ENCODE results near the gene AGAP1. TPM values are rescaled to one million over a fixed set of nuclear protein-coding genes. Genes with fewer than 3 reads are reported as not detected.

Gene AGAP1
- total and polyA plus RNA-seq, 2 donors (not counting 3 experiments of a cell fraction or from before 2014, with no cell fraction given): 10.2 to 20.9 TPM

- no peaks in the 10 kb centered on the region for H3K4me1 ChIP-seq (ENCODE audit: control insufficient read depth, extremely low read depth, insufficient read depth, low read length)
- no TSS peak for BruUV-seq (replicated peaks)
- DNase-seq (ENCODE audit: low read depth, low spot score): no peak
- dilution Hi-C loops (cut with MboI; ENCODE audit: extremely low pct_ligation_motif_present, low sequenced_read_pairs) (no loop called here), intact Hi-C loops (cut with micrococcal nuclease) (no loop called here)
- ChIA-PET CTCF (interaction anchor here (1.0 kb wide), 1 partner anchor 10 kb away, joined by 3 read pairs; no protein-coding TSS in a partner anchor), POLR2A (no interaction called here)
- no peak for FAIRE-seq
- TF ChIP-seq, protein P1, sequence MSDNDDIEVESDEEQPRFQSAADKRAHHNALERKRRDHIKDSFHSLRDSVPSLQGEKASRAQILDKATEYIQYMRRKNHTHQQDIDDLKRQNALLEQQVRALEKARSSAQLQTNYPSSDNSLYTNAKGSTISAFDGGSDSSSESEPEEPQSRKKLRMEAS (IDR thresholded peaks at IDR 0.05; ENCODE audit: insufficient read depth, insufficient read length): no peak
- no peak for TF ChIP-seq CTCF (IDR thresholded peaks at IDR 0.05; ENCODE audit: extremely low read depth in 1 of 2, insufficient read depth in 1 of 2, low read depth in 1 of 2, low read length in 2 of 2)
- no peak for TF ChIP-seq FOS (IDR thresholded peaks at IDR 0.05; ENCODE audit: borderline replicate concordance, insufficient read depth, low read length)
- no peak for TF ChIP-seq MYC (IDR thresholded peaks at IDR 0.05; ENCODE audit: low read depth, low read length)
- TF ChIP-seq GATA2 (IDR thresholded peaks at IDR 0.05; ENCODE audit: insufficient read depth, insufficient read length, low read depth, low read length): no peak
- TF ChIP-seq POLR2AphosphoS5 (IDR thresholded peaks at IDR 0.05; ENCODE audit: insufficient read depth, low read depth, low read length): no peak
- TF ChIP-seq POLR2A (IDR thresholded peaks at IDR 0.05; ENCODE audit: low read depth, low read length): no peak
- no peak for TF ChIP-seq EZH2 (IDR thresholded peaks at IDR 0.05; ENCODE audit: borderline replicate concordance, low read depth, low read length, severe bottlenecking)
- TF ChIP-seq JUN (IDR thresholded peaks at IDR 0.05; ENCODE audit: borderline replicate concordance, insufficient read depth, insufficient read length, low read depth): no peak
- no peak overlapping the region for H3K4me2 ChIP-seq (ENCODE audit: insufficient read depth, low read length)
- no peak overlapping the region for H2AFZ ChIP-seq (ENCODE audit: low read depth, low read length)
- H3K9me1 ChIP-seq (replicated peaks; ENCODE audit: control insufficient read depth, extremely low read depth, insufficient read depth, low read length): no peaks in the 10 kb centered on the region
- H3K27ac ChIP-seq (ENCODE audit: insufficient read depth, low read depth, low read length): no peak overlapping the region
- H3K79me2 ChIP-seq (ENCODE audit: control insufficient read depth, insufficient read depth, low read length): peaks cover 7% of the 10 kb centered on the region
- H3K27me3 ChIP-seq (ENCODE audit: control insufficient read depth in 2 of 2, insufficient read depth in 2 of 2, low read length in 2 of 2): no peaks in the 10 kb centered on the region
- H3K4me3 ChIP-seq (replicated peaks in 1 of 3; ENCODE audit: insufficient read depth in 1 of 3, low read depth in 1 of 3, low read length in 3 of 3): no peak overlapping the region
- no peak overlapping the region for H3K9ac ChIP-seq (replicated peaks; ENCODE audit: extremely low read depth, insufficient read depth, low read length)
- no peaks in the 10 kb centered on the region for H3K9me3 ChIP-seq (replicated peaks; ENCODE audit: control insufficient read depth, insufficient read depth, low read length)
- H3K36me3 ChIP-seq (ENCODE audit: control insufficient read depth in 2 of 2, extremely low read depth in 1 of 2, insufficient read depth in 2 of 2, low read length in 2 of 2): no peaks in the 10 kb centered on the region
- peaks cover 5% of the 10 kb centered on the region for H4K20me1 ChIP-seq (replicated peaks; ENCODE audit: control insufficient read depth, extremely low read depth, insufficient read depth, low read length)
Measured at GRCh38 chr2:235527806-235528469, 34.1 kb downstream of the AGAP1 start.

Data from endothelial cell of umbilical vein (primary cell).